Breast epithelium (tissue), 4 donors: ENCODE measurements around the gene TRIM66. TPM values are rescaled to one million over a fixed set of nuclear protein-coding genes. Genes with fewer than 3 reads are reported as not detected.

Experiments used
- DNase-seq, 2 donors: peaks; one replicate each; pipeline ENCODE4 v3.0.0-alpha.2; 2019; ENCODE audit warnings: low spot score in 2 of 2
- H3K27ac ChIP-seq, 2 donors: fragments of 200-600 bp; sonication (generic) in 1 of 2; one replicate each; pipeline ENCODE4 v1.5.1; 2016 to 2019; ENCODE audit warnings: mild to moderate bottlenecking in 1 of 2
- H3K27me3 ChIP-seq, 2 donors: fragments of 200-600 bp; sonication (generic) in 1 of 2; one replicate each; pipeline versions ENCODE4 v1.5.1 to v1.6.0; 2017 to 2019; ENCODE audit warnings: control low read depth in 1 of 2, mild to moderate bottlenecking in 1 of 2
- H3K36me3 ChIP-seq: fragments of 200-600 bp; one replicate; pipeline ENCODE4 v1.5.1; 2019
- H3K4me1 ChIP-seq, 2 donors: fragments of 200-600 bp; sonication (generic); one replicate each; pipeline ENCODE4 v1.5.1; 2016 to 2019; ENCODE audit warnings: control low read depth in 1 of 2
- H3K4me3 ChIP-seq, 3 donors: fragments of 200-600 bp; sonication (generic); 1 replicate in 2 of 3; 2 replicates in 1 of 3; pipeline ENCODE4 v1.5.1; 2016 to 2019; ENCODE audit warnings: mild to moderate bottlenecking in 3 of 3, moderate library complexity in 2 of 3
- H3K9me3 ChIP-seq, 2 donors: fragments of 200-600 bp; sonication (generic) in 1 of 2; one replicate each; pipeline ENCODE4 v1.5.1; 2016 to 2019; ENCODE audit warnings: control low read depth in 1 of 2
- POLR2A ChIP-seq: fragments of 450-650 bp; IDR thresholded peaks from one replicate; pipeline ENCODE4 v1.6.1; 2016; ENCODE audit warnings: antibody characterized with exemption, mild to moderate bottlenecking, moderate library complexity
- POLR2AphosphoS5 ChIP-seq, 3 donors: sonication (generic); formaldehyde crosslinking; IDR thresholded peaks; one replicate each; pipeline ENCODE4 v1.6.1; 2017; ENCODE audit warnings: antibody characterized with exemption in 3 of 3
- intact Hi-C: fragments of 100-400 bp; cut with DNase I; formaldehyde crosslinking; loops from one replicate; pipeline ENCODE4 v1.15.1; 2023; ENCODE audit warnings: low total_unique reads
- total RNA-seq, 3 donors: library from RNA; depleted of rRNA; stranded (reverse); fragments of >200 nt; gene quantifications; one replicate each; pipeline ENCODE4 v1.1.0, GENCODE V29; 2016
- TF ChIP-seq, protein P1 (sequence below), 3 donors: fragments of 450-650 bp; IDR thresholded peaks; one replicate each; pipeline ENCODE4 v1.5.1; 2016 to 2017; ENCODE audit warnings: antibody characterized with exemption in 3 of 3, mild to moderate bottlenecking in 3 of 3, moderate library complexity in 3 of 3

TRIM66 gene
- total RNA-seq, 3 donors from 2014 or later, result 6.6 to 12.7 (median 11.5) TPM

GRCh38 chr11:8574798-8575197, 107.7 kb downstream of the TRIM66 start:
- Histone ChIP-seq H3K36me3 (no peaks in the 10 kb centered on the region), H3K27me3 (no peaks in the 10 kb centered on the region), H3K9me3 (no peaks in the 10 kb centered on the region), H3K4me1 (no peaks in the 10 kb centered on the region), H3K27ac (no peak overlapping the region), H3K4me3 (no peak overlapping the region)
- TF ChIP-seq POLR2AphosphoS5 (IDR thresholded peaks at IDR 0.05) (no peak), POLR2A (no peak)
- TF ChIP-seq, protein P1, sequence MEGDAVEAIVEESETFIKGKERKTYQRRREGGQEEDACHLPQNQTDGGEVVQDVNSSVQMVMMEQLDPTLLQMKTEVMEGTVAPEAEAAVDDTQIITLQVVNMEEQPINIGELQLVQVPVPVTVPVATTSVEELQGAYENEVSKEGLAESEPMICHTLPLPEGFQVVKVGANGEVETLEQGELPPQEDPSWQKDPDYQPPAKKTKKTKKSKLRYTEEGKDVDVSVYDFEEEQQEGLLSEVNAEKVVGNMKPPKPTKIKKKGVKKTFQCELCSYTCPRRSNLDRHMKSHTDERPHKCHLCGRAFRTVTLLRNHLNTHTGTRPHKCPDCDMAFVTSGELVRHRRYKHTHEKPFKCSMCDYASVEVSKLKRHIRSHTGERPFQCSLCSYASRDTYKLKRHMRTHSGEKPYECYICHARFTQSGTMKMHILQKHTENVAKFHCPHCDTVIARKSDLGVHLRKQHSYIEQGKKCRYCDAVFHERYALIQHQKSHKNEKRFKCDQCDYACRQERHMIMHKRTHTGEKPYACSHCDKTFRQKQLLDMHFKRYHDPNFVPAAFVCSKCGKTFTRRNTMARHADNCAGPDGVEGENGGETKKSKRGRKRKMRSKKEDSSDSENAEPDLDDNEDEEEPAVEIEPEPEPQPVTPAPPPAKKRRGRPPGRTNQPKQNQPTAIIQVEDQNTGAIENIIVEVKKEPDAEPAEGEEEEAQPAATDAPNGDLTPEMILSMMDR (IDR thresholded peaks at IDR 0.05), result no peak
- no peak for DNase-seq
- intact Hi-C loops, result no loop called here

DNA sequence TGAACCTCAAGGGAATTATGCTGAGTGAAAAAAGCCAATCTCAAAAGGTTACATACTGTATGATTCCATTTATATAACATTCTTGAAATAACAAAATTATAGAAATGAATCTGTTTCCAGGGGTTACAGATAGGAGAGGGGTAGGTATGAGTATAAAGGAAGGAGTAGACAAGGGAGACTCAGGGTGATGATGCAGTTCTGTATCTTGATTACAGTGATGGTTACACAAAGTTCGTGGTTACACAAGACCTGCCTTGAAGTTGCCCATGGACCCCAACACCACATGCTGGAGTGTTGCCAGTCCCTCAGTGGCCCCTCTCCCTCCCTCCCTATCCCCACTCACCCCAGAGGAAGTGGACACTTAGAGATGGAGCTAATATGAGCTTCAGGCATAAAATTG, 108.7 kb downstream of the TRIM66 start:
- H3K27me3 ChIP-seq, result no peaks in the 10 kb centered on the region
- no peaks in the 10 kb centered on the region for H3K36me3 ChIP-seq
- H3K4me1 ChIP-seq, result no peaks in the 10 kb centered on the region
- no peak overlapping the region for H3K27ac ChIP-seq
- DNase-seq, result no peak
- intact Hi-C loops, result no loop called here
- no peaks in the 10 kb centered on the region for H3K9me3 ChIP-seq
- TF ChIP-seq, protein P1 (IDR thresholded peaks at IDR 0.05), result no peak
- TF ChIP-seq POLR2AphosphoS5 (IDR thresholded peaks at IDR 0.05) (no peak), POLR2A (no peak)
- no peak overlapping the region for H3K4me3 ChIP-seq

DNA sequence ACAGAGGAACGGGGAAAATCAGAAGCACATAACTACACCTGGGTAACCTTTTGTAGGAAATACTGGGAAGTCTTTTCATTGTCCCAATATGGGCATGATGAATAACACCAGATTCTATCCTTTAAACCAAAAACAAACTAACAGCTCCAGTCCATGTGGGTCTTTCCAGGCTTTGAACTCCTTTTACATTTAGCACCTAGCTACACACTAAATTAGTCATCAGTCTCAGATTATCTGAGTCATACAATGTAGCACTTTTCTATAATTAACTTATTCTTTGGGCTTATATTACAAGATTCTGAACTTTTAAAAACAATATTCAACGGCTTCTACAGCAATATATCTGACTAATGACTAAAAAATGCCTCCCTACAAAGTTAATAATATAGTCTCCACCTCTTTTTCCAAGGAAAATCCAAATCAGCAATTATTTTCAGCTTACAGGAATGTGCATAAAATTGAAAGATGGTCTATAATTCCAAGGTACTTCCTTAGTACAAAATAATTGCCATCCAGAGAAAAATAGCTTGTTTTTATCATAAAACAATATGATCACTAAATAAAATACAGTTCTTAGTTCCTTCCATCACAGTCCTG, 114.8 kb downstream of the TRIM66 start:
- Histone ChIP-seq H3K4me3 (no peak overlapping the region), H3K27me3 (no peaks in the 10 kb centered on the region), H3K27ac (no peak overlapping the region), H3K36me3 (no peaks in the 10 kb centered on the region), H3K4me1 (no peaks in the 10 kb centered on the region), H3K9me3 (no peaks in the 10 kb centered on the region)
- DNase-seq, result no peak
- intact Hi-C loops, result no loop called here
- TF ChIP-seq POLR2AphosphoS5 (IDR thresholded peaks at IDR 0.05) (no peak), POLR2A (no peak)
- TF ChIP-seq, protein P1 (IDR thresholded peaks at IDR 0.05), result no peak

GRCh38 chr11:8566613-8567210, 115.8 kb downstream of the TRIM66 start:
- no peaks in the 10 kb centered on the region for H3K4me1 ChIP-seq
- intact Hi-C loops, result no loop called here
- no peak for DNase-seq

GRCh38 chr11:8564526-8564925, 117.9 kb downstream of the TRIM66 start:
- TF ChIP-seq, protein P1 (IDR thresholded peaks at IDR 0.05), result no peak
- no peak for TF ChIP-seq POLR2AphosphoS5 (IDR thresholded peaks at IDR 0.05)
- no peak for TF ChIP-seq POLR2A
- no peaks in the 10 kb centered on the region for H3K27me3 ChIP-seq
- peaks cover 0 to 16% of the 10 kb centered on the region in 2 donors for H3K9me3 ChIP-seq
- H3K27ac ChIP-seq, result no peak overlapping the region
- no peak overlapping the region for H3K4me3 ChIP-seq
- no peaks in the 10 kb centered on the region for H3K4me1 ChIP-seq
- no peak for DNase-seq
- H3K36me3 ChIP-seq, result no peaks in the 10 kb centered on the region
- intact Hi-C loops, result no loop called here

More at GRCh38 chr11:8566613-8567210, 115.8 kb downstream of the TRIM66 start:
- no peaks in the 10 kb centered on the region for H3K36me3 ChIP-seq
- no peaks in the 10 kb centered on the region for H3K27me3 ChIP-seq
- H3K9me3 ChIP-seq, result peaks cover 0 to 7% of the 10 kb centered on the region in 2 donors
- TF ChIP-seq POLR2AphosphoS5 (IDR thresholded peaks at IDR 0.05), result no peak
- TF ChIP-seq, protein P1 (IDR thresholded peaks at IDR 0.05), result peak; percentile 12 to 65 (median 65)
- H3K4me3 ChIP-seq, result no peak overlapping the region
- H3K27ac ChIP-seq, result no peak overlapping the region
